GM21619 (cell line): ENCODE measurements around the gene NAT14.

ENCODE experiments used
- ATAC-seq: cut with Tn5 transposase; IDR thresholded peaks from one replicate; pipeline ENCODE4 v1.9.1; 2021; ENCODE audit not compliant: unreplicated experiment

Gene NAT14

DNA sequence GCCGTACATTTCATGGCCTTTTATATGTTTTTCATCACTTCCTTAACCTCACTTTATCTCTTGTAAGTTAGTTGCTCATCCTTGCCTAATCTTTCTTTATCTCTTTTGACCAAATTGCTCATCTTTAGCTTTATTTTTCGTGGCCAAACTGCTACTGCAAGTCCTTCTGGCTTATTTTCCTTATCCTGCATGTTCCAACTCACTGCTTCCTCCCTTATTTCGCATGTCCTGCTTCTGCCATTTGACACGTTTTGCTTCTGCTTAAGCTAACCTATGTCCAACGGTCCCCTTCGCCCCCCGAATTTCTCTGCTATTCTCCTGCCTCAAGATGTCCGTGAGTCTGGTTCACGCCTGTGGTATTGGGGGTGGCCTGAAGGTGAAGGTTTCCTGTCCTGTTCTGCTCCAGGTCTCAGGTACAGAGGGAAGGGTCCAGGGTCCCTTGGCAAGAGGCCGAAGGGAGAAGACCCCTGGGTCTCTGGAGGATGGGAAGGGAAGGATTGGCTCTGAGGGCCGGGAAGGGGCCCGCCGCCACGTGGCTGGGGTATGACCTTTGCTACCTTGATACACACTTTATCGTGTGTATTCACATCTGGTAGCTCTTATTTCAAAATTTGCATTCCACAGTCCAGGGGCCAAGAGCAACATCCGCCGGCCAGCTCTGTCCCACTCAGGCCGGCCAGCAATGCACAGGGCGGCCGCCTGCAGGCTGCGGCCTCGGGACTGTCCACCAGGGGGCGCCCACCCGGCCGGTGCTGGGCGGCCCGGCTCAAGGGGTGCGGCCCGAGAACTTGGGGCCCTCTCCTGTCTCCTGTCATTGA is 17.5 kb upstream of the NAT14 start:
- ATAC-seq, result no peak

DNA sequence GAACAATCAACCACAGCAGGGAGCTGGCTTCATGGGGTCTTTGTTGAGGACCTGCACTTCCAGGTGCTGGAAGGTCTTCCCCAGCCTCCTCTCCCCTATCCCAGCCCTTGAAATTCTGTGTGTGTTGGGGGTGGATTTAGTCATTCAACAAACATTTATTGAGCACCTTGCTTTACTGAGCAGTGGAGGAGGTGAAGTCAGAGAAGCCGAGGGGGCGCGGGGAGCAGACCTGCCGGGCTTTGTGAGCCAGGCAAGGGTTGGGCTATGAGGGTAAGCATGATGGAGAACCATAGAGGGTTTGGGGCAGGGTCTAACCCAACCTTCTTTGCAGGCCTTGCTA is 17.0 kb upstream of the NAT14 start:
- ATAC-seq, result no peak

DNA sequence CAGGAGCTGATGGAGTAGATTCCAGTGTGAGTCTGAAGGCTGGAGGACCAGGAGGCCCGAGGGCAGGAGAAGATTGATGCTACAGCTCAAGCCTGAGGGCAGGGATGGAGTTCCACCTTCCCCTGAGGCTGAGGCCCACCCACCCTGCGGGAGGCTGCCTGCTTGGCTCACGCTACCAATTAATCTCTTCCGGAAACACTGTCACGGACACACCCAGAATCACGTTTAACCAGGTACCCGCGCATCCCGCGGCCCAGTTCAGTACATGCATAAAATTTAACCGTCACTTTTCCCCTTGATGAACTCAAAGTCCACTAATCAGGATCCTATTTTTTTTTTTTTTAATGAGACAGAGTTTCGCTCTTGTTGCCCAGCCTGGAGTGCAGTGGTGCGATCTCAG is 13.7 kb upstream of the NAT14 start:
- no peak for ATAC-seq

- no peak for ATAC-seq
Observed at GRCh38 chr19:55472463-55472862, 12.5 kb upstream of the NAT14 start.

GRCh38 chr19:55473225-55474012 is 11.6 kb upstream of the NAT14 start:
- ATAC-seq, result no peak

- ATAC-seq, result no peak
Observed at GRCh38 chr19:55474269-55475265, 10.4 kb upstream of the NAT14 start.

DNA sequence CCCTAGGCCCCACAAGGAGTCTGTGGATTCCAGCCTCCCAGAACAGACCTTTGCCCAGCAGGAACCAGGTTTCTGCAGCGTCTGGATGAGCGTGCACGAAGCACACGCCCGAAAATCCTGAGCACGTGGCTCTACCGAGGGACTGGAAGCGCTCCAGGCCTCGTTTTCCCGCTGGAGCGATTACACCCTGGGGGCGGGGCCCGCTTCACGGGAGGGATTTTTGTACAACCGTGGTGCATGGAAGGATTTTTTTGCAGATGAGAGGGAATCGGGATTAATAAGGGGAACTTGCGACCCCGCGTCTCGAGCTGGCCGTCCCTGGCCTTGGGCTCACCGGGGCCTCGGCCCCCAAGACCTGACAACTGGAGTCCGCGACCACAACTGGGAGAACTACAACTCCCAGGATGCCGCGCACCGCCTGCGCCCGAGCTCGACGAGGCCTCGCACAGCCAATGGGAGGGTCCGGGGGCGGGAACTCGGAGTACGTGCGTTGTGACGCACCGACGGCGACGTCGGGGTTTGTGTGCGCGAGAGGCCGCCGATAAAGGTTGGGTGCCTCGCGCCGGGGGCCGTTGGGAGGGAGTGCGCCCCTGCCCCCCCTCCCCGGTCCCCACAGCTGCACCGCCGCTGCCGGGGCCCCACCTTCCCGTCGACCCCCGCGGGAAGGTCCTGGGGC is 8.8 kb upstream of the NAT14 start, which contains the start of gene ZNF628:
TSS of gene ZNF628 (plus strand) at position 518 of the 676 bp plus-strand sequence. CDS start 3,294 bp downstream, outside the sequence.
- ATAC-seq, result peak; percentile 83

- ATAC-seq, result no peak
Observed at GRCh38 chr19:55477905-55478304, 7.1 kb upstream of the NAT14 start.

DNA sequence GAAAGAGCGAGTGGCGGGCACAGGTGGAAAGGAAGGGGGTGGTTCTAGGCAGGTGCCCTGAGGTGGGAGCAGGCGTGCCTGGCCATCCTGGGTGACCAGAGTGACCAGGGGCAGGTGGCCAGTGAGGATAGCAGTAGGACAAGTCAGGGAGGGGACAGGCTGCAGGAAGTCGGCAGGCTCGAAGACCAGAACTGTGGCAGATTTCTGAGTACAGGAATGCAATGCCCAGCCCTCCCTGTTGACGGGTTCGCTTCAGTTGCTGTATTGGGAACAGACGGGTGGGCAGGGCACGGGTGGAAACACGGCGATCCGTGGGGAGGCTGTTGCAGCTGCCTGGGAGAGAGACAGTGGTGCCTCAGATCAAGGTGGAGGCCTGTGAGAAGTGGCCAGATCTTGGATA is 6.6 kb upstream of the NAT14 start:
- ATAC-seq, result no peak

- no peak for ATAC-seq
Observed at GRCh38 chr19:55479045-55479444, 5.9 kb upstream of the NAT14 start.

DNA sequence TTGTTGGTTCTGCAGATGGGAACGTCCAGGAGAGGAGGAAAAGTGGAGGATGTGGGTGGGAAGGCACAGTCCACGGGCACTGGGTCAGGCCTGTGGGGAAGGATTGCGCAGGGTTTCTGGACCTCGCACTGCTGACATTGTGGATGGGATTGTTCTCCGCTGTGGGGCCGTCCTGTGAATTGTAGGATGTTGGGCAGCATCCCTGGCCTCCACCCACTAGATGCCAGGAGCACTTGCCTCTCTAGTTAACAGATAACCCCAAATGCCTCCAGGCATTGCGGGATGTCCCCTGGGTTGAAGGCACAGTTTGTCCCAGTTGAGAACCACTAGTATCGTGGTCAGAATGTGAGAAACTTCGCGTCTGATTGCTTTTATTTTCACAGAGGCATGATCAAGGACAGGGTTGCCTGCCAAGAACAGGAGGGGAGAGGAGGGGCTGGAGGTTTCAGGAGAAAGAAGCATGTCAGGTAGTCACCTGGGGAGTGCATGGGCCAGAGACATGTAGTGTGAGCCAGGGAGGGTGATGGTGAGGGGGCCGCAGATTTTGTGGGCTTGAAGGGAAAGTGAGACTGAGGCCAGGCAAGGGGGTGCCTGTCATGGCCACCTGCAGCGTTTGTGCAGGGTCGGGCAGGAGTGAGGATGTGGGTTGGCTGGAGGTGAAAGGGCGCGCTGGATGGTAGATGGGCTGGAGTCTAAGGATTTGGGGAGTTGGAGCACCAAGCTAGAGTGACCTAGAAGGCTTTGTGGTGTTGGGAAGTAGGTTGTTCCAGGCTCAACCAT is 5.3 kb upstream of the NAT14 start:
- no peak for ATAC-seq

GRCh38 chr19:55481148-55481793 is 3.7 kb upstream of the NAT14 start:
- no peak for ATAC-seq

DNA sequence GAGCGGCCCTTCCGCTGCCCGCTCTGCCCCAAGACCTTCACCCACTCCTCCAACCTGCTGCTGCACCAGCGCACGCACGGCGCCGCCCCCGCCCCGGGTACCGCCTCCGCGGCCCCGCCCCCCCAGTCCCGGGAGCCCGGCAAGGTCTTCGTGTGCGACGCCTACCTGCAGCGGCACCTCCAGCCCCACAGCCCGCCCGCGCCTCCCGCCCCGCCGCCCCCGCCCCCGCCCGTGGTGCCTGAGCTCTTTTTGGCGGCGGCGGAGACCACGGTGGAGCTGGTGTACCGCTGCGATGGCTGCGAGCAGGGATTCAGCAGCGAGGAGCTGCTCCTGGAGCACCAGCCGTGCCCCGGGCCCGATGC is 3.2 kb upstream of the NAT14 start:
- ATAC-seq, result no peak

DNA sequence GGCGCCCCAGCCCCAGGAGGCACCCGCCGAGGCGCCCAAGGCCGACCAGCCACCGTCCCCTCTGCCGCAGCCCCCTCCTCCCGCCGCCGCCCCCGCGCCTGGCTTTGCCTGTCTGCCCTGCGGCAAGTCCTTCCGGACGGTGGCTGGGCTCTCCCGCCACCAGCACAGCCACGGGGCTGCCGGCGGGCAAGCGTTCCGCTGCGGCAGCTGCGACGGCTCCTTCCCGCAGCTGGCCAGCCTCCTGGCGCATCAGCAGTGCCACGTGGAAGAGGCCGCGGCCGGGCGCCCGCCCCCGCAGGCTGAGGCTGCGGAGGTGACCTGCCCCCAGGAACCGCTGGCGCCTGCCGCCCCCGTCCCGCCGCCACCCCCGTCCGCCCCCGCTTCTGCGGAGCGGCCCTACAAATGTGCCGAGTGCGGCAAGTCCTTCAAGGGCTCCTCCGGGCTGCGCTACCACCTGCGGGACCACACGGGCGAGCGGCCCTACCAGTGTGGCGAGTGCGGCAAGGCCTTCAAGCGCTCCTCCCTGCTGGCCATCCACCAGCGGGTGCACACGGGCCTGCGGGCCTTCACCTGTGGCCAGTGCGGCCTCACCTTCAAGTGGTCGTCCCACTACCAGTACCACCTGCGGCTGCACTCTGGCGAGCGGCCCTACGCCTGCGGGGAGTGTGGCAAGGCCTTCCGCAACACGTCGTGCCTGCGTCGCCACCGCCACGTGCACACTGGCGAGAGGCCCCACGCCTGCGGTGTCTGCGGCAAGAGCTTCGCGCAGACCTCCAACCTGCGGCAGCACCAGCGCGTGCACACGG is 2.6 kb upstream of the NAT14 start:
- ATAC-seq, result no peak

- no peak for ATAC-seq
Observed at GRCh38 chr19:55482967-55483705, 1.9 kb upstream of the NAT14 start.

GRCh38 chr19:55483706-55484592 is 1.0 kb upstream of the NAT14 start:
- ATAC-seq, result no peak
